ENCODE data around the gene SGIP1. TPM values are rescaled to one million over a fixed set of nuclear protein-coding genes. Genes with fewer than 3 reads are reported as not detected.

Gene SGIP1
- total and polyA plus RNA-seq, 2 of the 4 experiments (the other 2 are of a cell fraction), result 27.1 to 42.7 TPM

DNA sequence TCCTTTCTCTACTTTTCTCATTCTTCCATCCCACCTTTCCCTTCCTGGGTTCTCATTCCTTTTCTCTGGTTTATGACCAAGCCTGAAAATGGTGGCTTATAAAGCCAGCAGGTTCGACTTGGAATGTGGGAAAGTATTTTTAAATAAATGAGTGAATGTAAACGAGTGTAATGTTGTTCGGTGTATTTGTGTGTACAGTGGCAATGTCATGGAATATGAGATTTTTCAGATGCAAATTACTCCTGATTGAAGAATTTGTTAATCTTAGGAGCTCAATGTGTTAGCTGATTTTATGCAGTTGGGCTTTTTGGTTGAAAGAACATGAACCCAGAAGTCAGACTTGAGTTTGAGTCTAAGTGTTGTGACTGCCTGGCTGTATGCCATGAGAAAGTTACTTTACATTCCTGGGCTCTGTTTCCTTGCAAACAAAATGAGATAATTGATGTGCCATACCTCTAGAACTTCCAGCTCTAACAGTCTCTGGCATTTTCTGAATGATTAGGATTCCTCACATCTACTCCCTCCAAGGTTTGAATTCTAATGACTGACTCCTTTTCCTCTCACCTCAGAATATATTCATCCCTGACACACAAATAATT is 6.6 kb downstream of the SGIP1 start:
- BruUV-seq (replicated peaks), result no TSS peak
- no peak overlapping the region for H2AFZ ChIP-seq (replicated peaks; ENCODE audit: low read length, poor library complexity)
- no peaks in the 10 kb centered on the region for H3K27me3 ChIP-seq (ENCODE audit: control insufficient read depth, insufficient read depth, low read length)
- peaks cover 34% of the 10 kb centered on the region for H3K4me1 ChIP-seq (ENCODE audit: control insufficient read depth, insufficient read depth, low read length)
- in situ Hi-C loops (cut with MboI; ENCODE audit: low sequenced_read_pairs) (loop anchor here (25.0 kb wide), 1 partner anchor 397 kb away; no protein-coding TSS in a partner anchor), intact Hi-C loops (cut with micrococcal nuclease) (no loop called here), dilution Hi-C loops (cut with HindIII; ENCODE audit: low sequenced_read_pairs, unreplicated experiment) (no loop called here)
- peak; percentile 18 for ATAC-seq (ENCODE audit: low read depth)
- H3K9ac ChIP-seq (ENCODE audit: low read depth, low read length), result peak overlapping the region; percentile 12; the same call in 1 of the 2 replicates
- WGBS, 2 experiments (ENCODE audit: extremely low coverage in 2 of 2, insufficient read length in 1 of 2), result 3% methylated on average over 3 of the region's 3 CpGs; no CpG with 5 or more reads in 1 of the 2 experiments
- peaks cover 11 to 52% of the 10 kb centered on the region in 2 experiments; a peak in 3 of 4 replicates for H3K79me1 ChIP-seq (ENCODE audit: low read depth in 1 of 2, low read length in 2 of 2)
- TF ChIP-seq, protein P1, sequence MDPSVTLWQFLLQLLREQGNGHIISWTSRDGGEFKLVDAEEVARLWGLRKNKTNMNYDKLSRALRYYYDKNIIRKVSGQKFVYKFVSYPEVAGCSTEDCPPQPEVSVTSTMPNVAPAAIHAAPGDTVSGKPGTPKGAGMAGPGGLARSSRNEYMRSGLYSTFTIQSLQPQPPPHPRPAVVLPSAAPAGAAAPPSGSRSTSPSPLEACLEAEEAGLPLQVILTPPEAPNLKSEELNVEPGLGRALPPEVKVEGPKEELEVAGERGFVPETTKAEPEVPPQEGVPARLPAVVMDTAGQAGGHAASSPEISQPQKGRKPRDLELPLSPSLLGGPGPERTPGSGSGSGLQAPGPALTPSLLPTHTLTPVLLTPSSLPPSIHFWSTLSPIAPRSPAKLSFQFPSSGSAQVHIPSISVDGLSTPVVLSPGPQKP (IDR thresholded peaks at IDR 0.05; ENCODE audit: borderline replicate concordance, low read depth, low read length), result no peak
- TF ChIP-seq CHD1 (IDR thresholded peaks at IDR 0.05; ENCODE audit: low read depth, low read length), result no peak
- no peak for TF ChIP-seq RAD21 (IDR thresholded peaks at IDR 0.05; ENCODE audit: low read length)
- TF ChIP-seq MAZ (IDR thresholded peaks at IDR 0.05; ENCODE audit: borderline replicate concordance, low read depth, low read length), result no peak
- no peak for TF ChIP-seq NFE2L2 (IDR thresholded peaks at IDR 0.05; ENCODE audit: low read depth, low read length)
- TF ChIP-seq CEBPB (IDR thresholded peaks at IDR 0.05; ENCODE audit: low read depth, low read length), result no peak
- TF ChIP-seq POLR2A (IDR thresholded peaks at IDR 0.05; ENCODE audit: low read depth, low read length), result peak; percentile 56
- no peak for TF ChIP-seq RCOR1 (IDR thresholded peaks at IDR 0.05; ENCODE audit: insufficient replicate concordance, low read length)
- peak; percentile 24; the same call in 1 of the 2 replicates for TF ChIP-seq BHLHE40 (IDR thresholded peaks at IDR 0.05; ENCODE audit: low read depth, low read length)
- TF ChIP-seq, protein P2, sequence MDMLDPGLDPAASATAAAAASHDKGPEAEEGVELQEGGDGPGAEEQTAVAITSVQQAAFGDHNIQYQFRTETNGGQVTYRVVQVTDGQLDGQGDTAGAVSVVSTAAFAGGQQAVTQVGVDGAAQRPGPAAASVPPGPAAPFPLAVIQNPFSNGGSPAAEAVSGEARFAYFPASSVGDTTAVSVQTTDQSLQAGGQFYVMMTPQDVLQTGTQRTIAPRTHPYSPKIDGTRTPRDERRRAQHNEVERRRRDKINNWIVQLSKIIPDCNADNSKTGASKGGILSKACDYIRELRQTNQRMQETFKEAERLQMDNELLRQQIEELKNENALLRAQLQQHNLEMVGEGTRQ (IDR thresholded peaks at IDR 0.05; ENCODE audit: low read depth, low read length), result no peak
- no peak for TF ChIP-seq MAFK (IDR thresholded peaks at IDR 0.05; ENCODE audit: low read depth, low read length)
- H2AK9ac ChIP-seq (replicated peaks; ENCODE audit: low read depth, low read length, poor library complexity), result no peak overlapping the region
- DNase-seq, result peak; percentile 72
- peak overlapping the region; percentile 75; the same call in 1 of the 2 replicates for H4K5ac ChIP-seq (ENCODE audit: low read depth, low read length)
- H3K18ac ChIP-seq (ENCODE audit: low read depth, low read length), result peak overlapping the region; percentile 96
- peaks cover 27% of the 10 kb centered on the region; the same call in 1 of the 2 replicates for H4K20me1 ChIP-seq (ENCODE audit: insufficient read depth, low read length)
- H3K14ac ChIP-seq (replicated peaks; ENCODE audit: low read depth, low read length), result peak overlapping the region; percentile 59
- ChIA-PET CTCF (interaction anchor here (1.0 kb wide), 1 partner anchor 78 kb away, joined by 3 read pairs; no protein-coding TSS in a partner anchor), POLR2A (ENCODE audit: unreplicated experiment) (interaction anchor here (0.5 to 1.4 kb wide), 4 partner anchors 9 to 272 kb away, joined by 3 to 4 read pairs (median 3); no protein-coding TSS in a partner anchor)
- H2BK15ac ChIP-seq (ENCODE audit: low read depth, low read length), result peak overlapping the region; percentile 63; the same call in 1 of the 3 replicates
- H3K4me2 ChIP-seq (ENCODE audit: low read depth, low read length), result peak overlapping the region; percentile 68
- peak overlapping the region; percentile 16; the same call in 1 of the 2 replicates for H2AK5ac ChIP-seq (ENCODE audit: low read depth, low read length)
- H4K91ac ChIP-seq (ENCODE audit: insufficient read depth, low read depth, low read length), result peak overlapping the region; percentile 80
- H4K8ac ChIP-seq (ENCODE audit: low read depth in 2 of 2, low read length in 2 of 2), result peak overlapping the region; percentile 32 to 87
- H3K9me1 ChIP-seq (ENCODE audit: insufficient read depth, low read length), result peaks cover 23% of the 10 kb centered on the region
- H2BK20ac ChIP-seq (ENCODE audit: low read depth, low read length), result peak overlapping the region; percentile 86
- peaks cover 29% of the 10 kb centered on the region for H3K36me3 ChIP-seq (ENCODE audit: control insufficient read depth, insufficient read depth, low read length)
- H2BK120ac ChIP-seq (ENCODE audit: low read depth, low read length), result peak overlapping the region; percentile 96
- peak overlapping the region; percentile 85 for H3K4ac ChIP-seq (ENCODE audit: low read depth, low read length)
- H3K56ac ChIP-seq (ENCODE audit: extremely low read depth, insufficient read depth, low read length), result peak overlapping the region; percentile 59
- H3K4me3 ChIP-seq (ENCODE audit: insufficient read depth, low read depth, low read length), result peak overlapping the region; percentile 6; the same call in 1 of the 2 replicates
- no peaks in the 10 kb centered on the region for H3K9me3 ChIP-seq (ENCODE audit: control insufficient read depth, insufficient read depth, low read length)
- peak overlapping the region; percentile 87 for H3K23ac ChIP-seq (ENCODE audit: low read depth, low read length)
- H3K27ac ChIP-seq (ENCODE audit: insufficient read depth, low read length), result peak overlapping the region; percentile 73; the same call in 1 of the 2 replicates
- H2BK5ac ChIP-seq (ENCODE audit: low read depth, low read length, poor library complexity, severe bottlenecking), result peak overlapping the region; percentile 96

Measured in IMR-90 (cell line).